GM21447 (cell line): ENCODE measurements around the gene INF2.
A peak's percentile ranks its signal among the peaks of the same experiment; 100 is the strongest.

Experiments
- ATAC-seq: cut with Tn5 transposase; IDR thresholded peaks from one replicate; pipeline ENCODE4 v1.9.1; 2021; ENCODE audit not compliant: unreplicated experiment

Gene INF2

GRCh38 chr14:104767634-104767918, 78.2 kb downstream of the INF2 start:
- no peak for ATAC-seq

GRCh38 chr14:104768437-104769323, 79.3 kb downstream of the INF2 start:
- peak; percentile 89 for ATAC-seq

- ATAC-seq = no peak
Measured at GRCh38 chr14:104769324-104770071, 80.1 kb downstream of the INF2 start.

- ATAC-seq = no peak
Measured at GRCh38 chr14:104770072-104770579, 80.7 kb downstream of the INF2 start.

GRCh38 chr14:104770851-104771272, 81.4 kb downstream of the INF2 start:
- ATAC-seq = no peak

- no peak for ATAC-seq
Measured at GRCh38 chr14:104771374-104771773, 82.0 kb downstream of the INF2 start.
